GM19468 (cell line): Measurements from ENCODE around the gene ARMH1.

Source experiments
- ATAC-seq: cut with Tn5 transposase; IDR thresholded peaks from one replicate; pipeline ENCODE4 v1.9.1; 2021; ENCODE audit warnings: mild to moderate bottlenecking, moderate library complexity, moderate number of reproducible peaks; ENCODE audit not compliant: unreplicated experiment; ENCODE audit errors: extremely low read depth

The ARMH1 gene

DNA sequence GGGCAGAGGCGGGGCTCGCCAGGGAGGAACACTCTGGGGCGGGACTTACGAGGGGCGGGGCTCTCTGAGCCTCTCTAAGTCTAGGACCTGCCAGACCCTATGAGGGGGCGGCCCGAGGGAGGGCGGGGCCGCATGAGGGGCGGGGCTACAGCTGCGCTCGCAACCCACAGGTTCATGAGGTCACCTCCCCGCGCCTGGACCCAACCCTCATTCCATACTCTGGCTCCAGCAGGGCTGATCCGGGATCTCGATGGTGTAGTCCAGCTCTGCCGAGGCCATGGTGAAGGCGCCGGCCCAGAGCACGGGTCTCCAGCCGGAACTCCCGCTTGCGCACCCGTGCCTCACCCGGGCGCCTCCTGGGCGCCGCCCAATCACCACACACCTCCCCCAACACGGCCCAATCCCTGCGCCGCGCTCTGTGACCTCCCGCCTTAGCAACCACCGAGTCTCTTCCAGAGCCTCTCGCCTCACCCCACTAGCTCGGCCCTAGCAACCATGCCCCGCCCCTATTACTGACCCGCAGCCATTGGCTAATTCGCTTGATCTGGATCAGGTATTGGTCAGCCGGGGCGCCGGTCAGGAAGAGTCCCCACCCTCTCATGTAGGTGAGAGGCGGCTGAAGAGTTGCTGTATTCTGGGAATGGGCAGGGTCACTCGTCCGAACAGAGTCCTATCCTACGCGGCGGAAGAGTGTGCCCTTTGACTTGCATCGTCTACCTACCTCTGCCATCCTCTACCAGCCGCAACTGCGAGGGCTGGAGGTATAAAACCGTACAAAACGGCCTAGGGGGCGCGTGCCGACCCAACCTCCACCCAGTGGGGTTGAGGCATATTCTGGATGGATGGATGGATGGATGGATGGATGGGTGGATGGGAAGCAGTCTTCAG is at the start of gene ARMH1, which contains the start of gene TMEM53:
ARMH1 (plus strand) TSS at position 602 of the 888 bp plus-strand sequence. CDS start 14,984 bp downstream, outside the sequence.
TMEM53 (minus strand) TSS at position 369 of the 888 bp plus-strand sequence; CDS start at position 279, 90 bp downstream.
- ATAC-seq, result peak; percentile 85

DNA sequence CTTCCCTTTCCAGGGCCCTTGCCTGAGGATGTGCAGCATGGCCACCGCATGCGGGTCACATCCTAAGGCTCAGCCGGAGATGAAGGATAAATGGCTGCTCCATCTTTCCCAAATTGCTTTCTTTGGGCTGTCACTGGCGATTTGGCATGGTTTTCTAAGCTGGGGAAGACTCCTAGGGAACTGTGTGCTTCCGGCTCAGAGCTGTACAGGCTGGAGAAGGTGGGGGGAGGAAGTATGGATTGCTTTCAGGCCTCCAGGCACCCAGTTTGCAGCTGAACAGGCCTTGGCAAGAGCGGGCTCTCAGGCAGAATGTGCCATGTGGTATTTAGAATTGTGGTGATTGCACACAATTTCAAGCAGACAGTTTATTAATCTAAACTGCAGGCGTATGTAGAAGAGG is 49.2 kb upstream of the ARMH1 start:
- ATAC-seq, result no peak

DNA sequence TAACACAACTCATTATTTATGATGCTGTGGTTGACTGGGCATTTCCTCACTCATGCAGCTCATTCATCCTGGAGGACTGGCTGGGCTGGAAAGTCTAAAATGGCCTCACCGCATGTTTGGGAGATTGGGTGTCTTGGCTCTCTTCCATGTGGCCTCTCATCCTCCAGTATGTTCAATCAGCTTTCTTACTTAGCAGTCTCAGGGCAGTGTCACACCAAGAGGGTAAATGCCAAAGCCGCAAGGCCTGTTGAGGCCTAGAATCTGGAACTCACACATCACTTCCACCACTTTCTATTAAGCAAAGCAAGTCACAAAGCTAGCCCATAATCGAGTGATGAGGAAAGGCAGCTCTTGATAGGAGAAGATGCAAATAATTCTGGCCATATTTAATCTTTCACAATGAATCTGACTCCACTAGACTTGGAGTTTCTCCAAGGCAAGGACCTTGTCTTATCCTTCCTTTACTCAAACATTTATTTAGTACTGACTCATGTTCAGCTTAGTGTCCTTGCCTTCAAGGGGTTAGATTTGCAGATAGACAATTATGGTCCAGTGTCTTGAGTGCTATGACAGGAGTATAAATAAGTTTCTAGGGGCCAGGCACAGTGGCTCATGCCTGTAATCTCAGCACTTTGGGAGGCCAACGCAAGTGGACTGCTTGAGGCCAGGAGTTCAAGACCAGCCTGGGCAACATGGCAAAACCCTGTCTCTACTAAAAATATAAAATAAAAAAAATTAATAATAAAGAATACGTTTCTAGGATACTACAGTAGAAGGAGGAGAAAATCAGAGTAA is 45.4 kb upstream of the ARMH1 start:
- no peak for ATAC-seq

DNA sequence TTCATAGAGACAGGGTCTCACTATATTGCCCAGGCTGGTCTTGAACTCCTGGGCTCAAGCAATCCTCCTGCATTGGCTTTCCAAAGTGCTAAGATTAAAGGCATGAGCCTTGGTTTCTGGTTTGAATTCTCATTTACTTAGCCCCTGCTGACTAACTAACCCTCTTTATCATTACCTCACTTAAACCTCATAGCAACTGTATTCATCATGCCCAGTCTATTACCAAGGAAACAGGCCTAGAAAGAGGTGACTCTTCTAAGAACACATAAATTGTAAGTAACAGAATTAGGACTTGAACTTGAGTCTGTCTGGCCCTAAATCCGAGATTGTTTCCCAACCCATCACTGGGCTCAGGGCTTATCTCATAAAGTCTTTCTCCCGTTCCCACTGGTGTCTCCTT is 44.4 kb upstream of the ARMH1 start:
- ATAC-seq, result no peak

DNA sequence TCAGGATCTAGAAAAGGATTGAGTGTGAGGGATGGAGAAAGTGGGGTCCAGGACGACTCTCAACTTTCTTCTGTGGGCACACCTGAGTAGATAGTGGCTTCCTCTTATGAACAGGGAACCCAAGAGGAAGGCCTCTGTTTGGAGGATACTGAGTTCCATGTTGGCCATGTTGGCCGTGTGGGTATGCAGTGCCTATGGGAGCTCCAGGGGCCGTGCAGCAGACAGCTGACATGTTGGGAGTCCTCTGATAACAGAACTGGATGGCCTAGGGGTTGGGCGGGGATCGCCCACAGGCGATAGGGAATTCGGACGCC is 43.2 kb upstream of the ARMH1 start:
- no peak for ATAC-seq

DNA sequence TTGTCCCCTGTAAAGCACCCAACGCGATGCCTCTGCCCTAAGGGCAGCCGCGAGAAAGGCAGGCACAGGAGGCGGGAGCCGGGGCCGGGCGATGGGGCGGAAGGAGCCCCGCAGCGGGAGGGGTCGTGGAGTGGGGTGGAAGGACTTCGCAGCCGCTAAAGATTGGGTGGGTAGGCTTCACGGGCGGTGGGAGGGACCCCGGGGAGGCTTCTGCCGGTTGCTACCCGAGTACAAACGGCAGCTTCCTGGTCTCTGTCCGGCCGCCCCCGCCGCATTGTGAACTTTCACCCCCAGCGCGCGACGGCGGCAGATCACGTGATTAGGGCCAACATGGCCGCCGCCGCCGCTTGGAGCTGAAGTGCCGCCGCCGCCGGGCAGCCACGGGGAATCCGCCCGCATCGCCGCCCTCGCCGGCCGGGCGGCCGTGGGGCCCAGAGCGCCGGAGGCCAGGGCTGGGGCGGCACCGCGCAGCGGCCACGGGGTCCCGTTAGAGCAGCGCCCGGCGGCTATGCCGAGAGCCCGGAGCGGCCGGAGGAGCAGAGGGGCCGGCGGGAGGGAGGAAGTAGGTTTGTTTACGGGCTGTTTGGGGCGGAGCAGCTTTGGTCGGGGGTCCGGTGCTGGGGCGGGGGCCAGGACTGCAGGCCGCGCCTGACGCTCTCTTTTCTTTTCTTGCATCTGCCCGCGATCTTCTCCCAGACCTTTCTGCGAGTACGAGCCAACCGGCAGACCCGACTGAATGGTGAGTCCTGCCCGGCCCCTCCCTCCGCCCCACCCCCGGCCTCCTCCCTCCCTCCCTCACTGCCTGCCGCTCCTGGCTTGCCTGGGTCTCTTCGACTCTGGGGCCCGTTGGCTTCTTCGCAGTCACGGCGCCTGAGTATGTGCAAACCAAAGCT is 42.6 kb upstream of the ARMH1 start:
- ATAC-seq, result peak; percentile 42

DNA sequence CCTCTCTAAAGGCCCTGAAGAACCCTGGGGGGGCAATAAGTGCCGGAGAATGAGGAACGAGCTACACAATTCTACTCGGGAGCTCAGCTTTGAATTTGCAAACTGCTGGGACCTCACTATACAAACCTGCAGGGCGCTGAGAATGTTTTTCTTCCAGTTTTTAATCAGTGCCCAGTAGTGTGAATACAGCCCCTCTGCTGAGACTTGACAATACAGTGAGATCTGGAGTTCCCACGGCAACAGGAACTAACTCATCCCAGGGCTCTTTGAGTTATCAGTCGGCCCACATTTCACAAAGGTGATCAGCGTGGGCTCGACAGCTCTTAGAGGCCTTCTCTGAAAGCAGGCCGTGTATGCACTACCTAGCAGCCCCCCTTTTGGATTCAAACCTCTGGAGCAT is 41.9 kb upstream of the ARMH1 start:
- no peak for ATAC-seq

DNA sequence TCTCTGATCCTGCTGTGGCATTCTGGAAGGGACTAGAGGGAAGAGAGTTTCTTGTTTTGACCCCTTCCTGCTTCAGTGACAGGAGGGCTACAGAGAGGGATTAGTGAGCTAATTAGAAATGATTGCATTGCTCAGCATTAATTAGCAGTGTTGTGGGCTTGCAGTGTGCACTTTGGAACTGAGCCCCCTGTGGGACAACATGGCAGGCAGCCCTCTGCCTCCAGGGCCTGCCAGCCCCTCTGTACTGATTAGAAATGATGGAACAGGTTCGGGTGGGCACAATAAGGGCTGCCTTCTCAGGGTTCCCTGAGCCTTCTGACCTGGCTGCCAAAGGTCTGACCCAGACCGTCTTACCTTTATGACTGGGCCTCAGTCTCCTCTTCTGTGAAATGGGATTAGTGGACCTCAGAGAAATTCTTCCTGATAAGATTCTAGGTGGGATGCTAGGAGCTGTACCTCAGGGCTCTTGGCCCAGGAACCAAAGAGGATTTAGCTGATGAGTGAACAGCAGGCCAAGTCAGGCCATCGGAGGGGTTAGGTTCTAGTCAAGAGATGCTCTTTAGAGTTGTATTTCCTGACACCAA is 39.8 kb upstream of the ARMH1 start:
- ATAC-seq, result no peak

DNA sequence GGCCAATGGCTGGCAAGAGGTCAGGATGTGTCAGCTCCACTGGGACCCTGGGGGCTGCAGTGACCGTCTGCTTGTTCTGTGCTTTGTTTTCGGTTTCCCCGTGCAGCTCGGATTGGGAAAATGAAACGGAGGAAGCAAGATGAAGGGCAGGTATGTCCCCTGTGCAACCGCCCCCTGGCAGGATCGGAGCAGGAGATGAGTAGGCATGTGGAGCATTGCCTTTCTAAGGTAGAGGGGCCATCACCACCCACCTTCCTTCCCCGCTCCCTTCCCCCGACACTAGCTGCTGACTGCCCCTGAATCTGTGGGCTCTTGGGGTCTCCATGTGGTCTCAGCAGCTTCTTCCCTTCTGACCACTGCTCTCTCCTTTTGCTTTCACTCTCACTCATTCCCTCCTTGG is 39.1 kb upstream of the ARMH1 start:
- ATAC-seq, result no peak

DNA sequence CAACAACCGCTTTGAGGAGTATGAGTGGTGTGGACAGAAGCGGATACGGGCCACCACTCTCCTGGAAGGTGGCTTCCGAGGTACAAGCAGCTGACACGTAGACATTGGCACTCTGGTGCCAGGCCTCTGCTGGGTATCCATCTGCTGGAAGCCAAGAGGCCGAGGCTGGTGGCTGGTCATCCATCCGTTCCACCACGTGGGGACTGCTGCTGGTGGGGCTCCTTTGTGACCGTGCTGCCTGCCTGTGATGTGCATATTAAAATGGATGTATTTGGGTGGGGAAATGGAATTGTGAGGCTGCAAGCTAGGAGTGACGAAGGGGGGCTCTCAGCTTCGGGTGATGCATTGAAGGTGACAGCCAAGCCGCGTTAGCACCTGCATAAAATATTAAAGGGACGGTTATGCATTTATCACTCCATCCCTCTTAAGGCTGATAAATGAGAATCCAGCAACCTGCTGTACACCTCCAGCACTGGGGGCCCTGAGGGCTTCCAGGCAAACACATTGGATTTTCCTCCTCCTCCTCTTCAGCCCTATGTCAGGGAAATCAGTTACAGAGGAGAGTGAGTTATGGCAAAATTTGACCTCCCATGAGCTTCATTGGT is 38.3 kb upstream of the ARMH1 start:
- ATAC-seq, result no peak

DNA sequence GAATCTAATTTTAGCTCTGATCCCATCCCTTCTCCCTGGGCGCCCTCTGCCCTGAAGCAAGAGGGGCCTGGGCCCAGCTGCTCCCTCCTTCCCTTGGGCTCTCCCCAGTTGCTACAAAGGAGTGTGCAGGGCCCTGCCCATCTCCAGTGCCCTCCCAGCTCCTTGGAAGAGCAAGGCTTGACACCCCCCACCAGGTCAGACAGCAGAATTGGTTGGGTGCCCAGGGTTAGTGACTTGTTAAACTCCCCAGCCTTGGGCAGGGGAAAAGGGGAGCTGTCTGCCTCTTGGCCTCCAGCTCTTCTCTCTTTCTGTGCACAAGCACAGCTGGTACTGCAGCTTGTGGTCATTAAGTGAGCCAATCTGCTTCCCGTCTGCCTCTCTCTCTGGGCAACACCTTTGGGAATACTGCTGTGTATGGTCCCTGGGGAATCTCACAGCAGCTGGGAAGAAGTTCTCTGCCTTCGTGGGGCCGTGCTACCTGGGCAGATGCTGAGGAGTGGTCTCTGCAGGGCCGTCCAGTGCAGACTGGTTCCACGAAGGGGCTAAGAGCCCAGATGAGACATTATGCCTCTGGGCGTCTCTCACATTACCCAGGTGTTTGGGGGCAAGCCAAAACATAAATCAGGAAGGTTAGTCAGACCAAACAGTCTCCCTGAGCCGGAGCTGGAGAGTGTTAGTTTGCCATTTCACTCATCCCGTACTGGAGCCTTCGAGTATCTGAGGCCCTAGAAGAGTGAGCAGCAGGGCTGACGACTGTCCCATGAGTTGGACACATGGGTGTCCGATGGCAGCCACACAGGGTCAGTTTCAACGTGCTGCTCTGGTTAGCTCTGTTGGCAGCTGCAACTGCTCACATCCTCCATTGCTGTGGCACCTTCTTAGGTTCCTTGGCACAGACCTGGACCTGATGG is 37.6 kb upstream of the ARMH1 start:
- no peak for ATAC-seq

DNA sequence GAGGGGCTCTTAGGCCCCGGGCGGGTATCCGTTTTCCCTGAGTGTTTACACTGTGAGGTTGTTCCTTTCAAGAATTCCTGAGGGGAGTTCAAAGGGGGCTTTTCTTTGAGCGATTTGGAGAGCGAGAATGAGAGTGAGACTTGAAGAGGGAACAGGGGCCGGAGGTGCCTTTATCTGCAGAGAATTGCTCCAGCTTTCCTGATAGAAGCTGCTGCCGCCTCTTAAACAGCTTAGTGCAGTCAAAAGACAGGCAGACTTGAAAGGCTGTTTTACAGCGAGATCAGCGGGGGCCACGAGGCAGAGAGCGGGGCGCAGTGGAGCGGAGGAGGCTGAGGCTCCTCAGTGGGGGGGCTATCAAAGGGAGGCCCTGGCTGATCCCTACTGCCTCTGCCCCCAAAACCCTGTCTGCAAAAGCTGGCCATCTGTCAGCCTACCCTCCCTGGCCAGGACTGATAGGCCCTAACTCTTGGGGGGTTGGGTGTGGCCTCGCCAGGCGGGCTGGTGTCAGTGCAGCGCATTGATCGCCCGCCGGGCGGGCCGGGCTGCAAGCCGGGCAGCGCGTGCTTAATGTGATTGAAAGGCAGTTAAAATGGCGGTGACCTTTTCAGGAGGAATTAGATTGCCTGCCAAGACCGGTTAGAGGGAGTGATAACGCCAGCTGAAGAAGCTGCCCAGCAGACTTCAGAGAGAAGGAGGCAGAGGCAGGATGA is 36.7 kb upstream of the ARMH1 start:
- no peak for ATAC-seq

DNA sequence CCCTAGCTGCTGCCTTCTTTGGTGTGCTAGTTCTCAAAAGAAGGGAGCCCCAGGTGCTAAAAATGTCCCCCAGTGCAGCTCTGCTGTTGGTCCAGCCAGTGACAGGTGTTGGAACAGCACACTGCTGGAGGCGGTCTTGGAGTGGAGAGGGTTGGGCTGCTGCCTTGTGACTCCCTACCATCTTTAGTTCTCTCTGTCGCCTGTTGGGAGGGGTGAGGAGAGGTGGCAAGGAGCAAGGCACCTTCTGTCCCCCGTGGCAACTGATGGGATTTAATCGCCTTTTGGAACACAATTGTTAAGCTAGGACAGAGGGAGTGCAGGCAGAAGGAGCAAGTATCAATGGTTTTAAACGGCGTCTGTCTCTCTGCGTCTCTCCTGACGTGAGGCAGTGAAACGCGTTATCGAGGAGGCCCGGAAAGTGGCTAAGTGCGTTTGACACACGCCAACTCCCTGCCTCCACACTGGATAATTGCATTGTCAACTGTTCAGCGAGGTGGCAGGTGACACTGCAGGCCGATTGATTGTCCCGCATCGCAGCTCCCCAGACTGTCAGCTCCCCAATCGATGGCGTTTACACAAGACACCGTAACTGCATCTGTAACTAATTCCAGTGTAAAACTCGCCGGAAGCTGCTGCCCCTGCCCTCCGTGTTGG is 34.2 kb upstream of the ARMH1 start:
- ATAC-seq, result no peak

DNA sequence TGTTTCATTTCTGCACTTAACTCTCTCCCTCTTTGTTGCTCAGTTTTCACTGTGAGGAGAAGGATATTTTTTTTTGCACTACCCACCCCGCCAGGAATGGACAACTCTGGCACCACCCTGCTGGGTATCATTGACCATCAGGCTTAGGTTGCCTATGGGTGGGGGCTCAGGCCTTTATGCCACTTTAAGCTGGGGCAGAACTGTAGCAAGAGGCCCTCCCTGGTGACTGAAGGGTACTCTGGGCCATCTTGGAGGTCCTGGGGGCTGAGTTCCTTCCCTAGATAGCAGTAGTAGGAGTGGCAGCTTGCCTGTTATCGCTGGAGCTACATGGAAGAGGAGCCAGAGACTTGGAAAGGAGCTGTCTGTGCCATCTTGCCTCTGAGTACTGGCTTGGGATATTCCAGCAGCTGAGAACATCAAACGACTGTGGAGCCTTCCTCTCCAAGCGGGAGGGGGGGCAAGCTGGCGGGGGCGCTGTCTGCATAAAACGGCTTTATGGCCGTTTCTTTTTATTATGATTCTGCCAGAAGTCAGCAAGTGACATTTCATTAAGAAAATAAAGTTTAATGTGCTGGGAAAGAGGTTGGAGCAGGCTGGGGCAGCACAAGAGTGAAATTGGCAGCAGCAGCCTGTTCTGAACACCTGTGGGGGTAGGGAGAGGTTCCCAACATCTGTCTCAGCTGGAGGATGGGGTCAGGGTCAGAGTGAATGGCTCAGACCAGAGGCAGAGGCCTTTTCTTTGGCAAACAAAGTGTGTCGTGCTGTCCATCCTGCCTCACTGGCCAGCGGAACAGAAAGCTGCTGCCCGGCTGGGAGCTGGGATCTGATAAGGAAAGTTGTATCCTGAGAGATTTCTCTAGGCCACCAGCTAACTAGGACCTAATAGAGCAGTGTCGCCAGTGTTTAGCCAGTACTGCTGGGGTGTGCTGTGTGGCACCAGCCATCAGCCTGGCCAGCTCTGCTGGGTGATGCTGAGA is 33.1 kb upstream of the ARMH1 start:
- no peak for ATAC-seq

DNA sequence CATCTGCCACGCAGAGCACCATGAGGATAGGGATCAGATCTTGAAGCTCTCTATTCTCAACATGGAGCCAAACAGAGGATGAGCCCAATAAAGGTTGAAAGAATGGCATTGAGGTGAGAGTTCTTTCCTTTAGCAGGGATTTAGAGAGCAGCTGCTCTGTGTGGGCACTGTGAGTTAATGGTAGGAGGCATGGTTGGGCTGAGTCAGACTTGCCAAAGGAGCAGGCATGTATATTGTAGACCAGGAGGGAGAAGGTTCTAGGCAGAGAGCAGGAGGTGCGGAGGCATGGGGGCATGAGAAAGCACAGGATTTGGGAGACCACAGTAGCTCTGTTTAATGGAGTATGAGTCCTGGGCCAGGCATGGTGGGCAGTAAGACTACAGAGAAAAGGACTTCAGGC is 32.3 kb upstream of the ARMH1 start:
- no peak for ATAC-seq

DNA sequence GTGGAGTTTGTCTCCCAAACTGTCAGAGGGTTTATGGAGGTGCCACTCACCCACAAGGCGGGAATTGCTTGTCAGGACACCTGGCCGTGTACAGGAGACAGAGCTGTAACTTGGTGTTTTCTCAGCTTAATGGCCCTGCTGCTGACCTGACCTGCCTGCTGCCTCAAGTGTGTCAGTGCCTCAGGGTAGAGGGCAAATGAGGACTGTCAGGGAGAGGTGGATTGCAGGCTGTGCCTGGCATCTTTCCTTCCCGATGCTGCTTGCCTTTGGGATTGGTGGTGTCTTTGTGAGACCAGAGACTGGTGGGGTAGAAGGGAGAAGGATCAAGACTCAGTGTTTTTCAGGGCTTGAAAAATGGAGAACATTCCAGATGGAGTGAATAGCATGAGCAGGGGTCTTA is 31.6 kb upstream of the ARMH1 start:
- no peak for ATAC-seq
